IMR-90 (cell line): ENCODE data around the gene OR6N2. TPM values are rescaled to one million over a fixed set of nuclear protein-coding genes. Genes with fewer than 3 reads are reported as not detected.

Experiments used
- ATAC-seq: fragments of 200-7000 bp; cut with Tn5 transposase; 2 replicates; pipeline ENCODE4 v1.9.1; 2020; ENCODE audit warnings: low read depth, mild to moderate bottlenecking, moderate library complexity
- BruUV-seq: library from RNA; stranded (reverse); fragments of 400-500 nt; replicated peaks from 2 replicates; lab custom pipeline; 2021; lab: Mats Ljungman, UMichigan
- CTCF ChIA-PET: fragments of 300-600 bp; formaldehyde crosslinking; extraction: SDS; loops from one replicate; lab custom pipeline; 2021; ENCODE audit warnings: antibody characterized with exemption; lab: Yijun Ruan, JAX
- POLR2A ChIA-PET: fragments of 300-600 bp; sonication (Branson Sonifier 250); formaldehyde crosslinking; loops from one replicate; lab custom pipeline; 2022; ENCODE audit warnings: antibody characterized with exemption; ENCODE audit not compliant: unreplicated experiment; lab: Charles Lee
- DNase-seq: peaks from one replicate; pipeline ENCODE4 v3.0.0; 2013
- H2AFZ ChIP-seq: replicated peaks from 2 replicates; pipeline ENCODE3; 2013; ENCODE audit warnings: low read length, mild to moderate bottlenecking; ENCODE audit not compliant: poor library complexity
- H2AK5ac ChIP-seq: 2 replicates; pipeline ENCODE4 v1.6.1; 2013; ENCODE audit warnings: low read depth, low read length, inconsistent platforms
- H2AK9ac ChIP-seq: replicated peaks from 2 replicates; pipeline ENCODE3; 2013; ENCODE audit warnings: mild to moderate bottlenecking, low read depth, low read length, moderate library complexity; ENCODE audit not compliant: poor library complexity
- H2BK120ac ChIP-seq: 2 replicates; pipeline ENCODE4 v1.6.1; 2013; ENCODE audit warnings: low read depth, low read length, inconsistent platforms
- H2BK15ac ChIP-seq: 3 replicates; pipeline ENCODE4 v1.6.1; 2013; ENCODE audit warnings: low read depth, low read length, inconsistent platforms
- H2BK20ac ChIP-seq: 2 replicates; pipeline ENCODE4 v1.6.1; 2013; ENCODE audit warnings: low read depth, mild to moderate bottlenecking, inconsistent platforms, low read length, moderate library complexity
- H2BK5ac ChIP-seq: 2 replicates; pipeline ENCODE4 v1.6.1; 2013; ENCODE audit warnings: mild to moderate bottlenecking, low read depth, low read length, inconsistent platforms; ENCODE audit not compliant: poor library complexity, severe bottlenecking
- H3K14ac ChIP-seq: replicated peaks from 2 replicates; pipeline ENCODE4 v1.6.1; 2013; ENCODE audit warnings: low read depth, low read length, inconsistent platforms
- H3K18ac ChIP-seq: 2 replicates; pipeline ENCODE4 v1.6.1; 2013; ENCODE audit warnings: low read depth, low read length, control low read depth
- H3K23ac ChIP-seq: 2 replicates; pipeline ENCODE4 v1.6.1; 2013; ENCODE audit warnings: low read depth, low read length, inconsistent platforms
- H3K27ac ChIP-seq: 2 replicates; pipeline ENCODE4 v1.5.1; 2013; ENCODE audit warnings: mild to moderate bottlenecking, control low read depth, low read length; ENCODE audit not compliant: insufficient read depth
- H3K27me3 ChIP-seq: 2 replicates; pipeline ENCODE4 v1.6.1; 2013; ENCODE audit warnings: low read length; ENCODE audit not compliant: control insufficient read depth, insufficient read depth
- H3K36me3 ChIP-seq: 2 replicates; pipeline ENCODE4 v1.6.1; 2013; ENCODE audit warnings: low read length, mixed read lengths; ENCODE audit not compliant: control insufficient read depth, insufficient read depth
- H3K4ac ChIP-seq: 2 replicates; pipeline ENCODE4 v1.6.1; 2013; ENCODE audit warnings: low read depth, low read length, inconsistent platforms
- H3K4me1 ChIP-seq: 2 replicates; pipeline ENCODE4 v1.6.1; 2013; ENCODE audit warnings: low read length, mixed read lengths; ENCODE audit not compliant: control insufficient read depth, insufficient read depth
- H3K4me2 ChIP-seq: 2 replicates; pipeline ENCODE4 v1.6.1; 2013; ENCODE audit warnings: low read depth, mild to moderate bottlenecking, control low read depth, low read length, moderate library complexity
- H3K4me3 ChIP-seq: 2 replicates; pipeline ENCODE4 v1.5.1; 2013; ENCODE audit warnings: low read depth, mild to moderate bottlenecking, control low read depth, low read length, moderate library complexity; ENCODE audit not compliant: insufficient read depth
- H3K56ac ChIP-seq: 2 replicates; pipeline ENCODE4 v1.6.1; 2013; ENCODE audit warnings: low read length, inconsistent platforms; ENCODE audit not compliant: insufficient read depth; ENCODE audit errors: extremely low read depth
- H3K79me1 ChIP-seq, 2 experiments: 2 replicates each; pipeline ENCODE4 v1.6.1; 2013; ENCODE audit warnings: low read length in 2 of 2, inconsistent platforms in 1 of 2, low read depth in 1 of 2
- H3K9ac ChIP-seq: 2 replicates; pipeline ENCODE4 v1.6.1; 2013; ENCODE audit warnings: low read depth, low read length, control low read depth
- H3K9me1 ChIP-seq: 2 replicates; pipeline ENCODE4 v1.6.1; 2013; ENCODE audit warnings: low read length, inconsistent platforms; ENCODE audit not compliant: insufficient read depth
- H3K9me3 ChIP-seq: 2 replicates; pipeline ENCODE4 v1.6.1; 2013; ENCODE audit warnings: low read length; ENCODE audit not compliant: control insufficient read depth, insufficient read depth
- H4K20me1 ChIP-seq: 2 replicates; pipeline ENCODE4 v1.6.1; 2013; ENCODE audit warnings: low read length, inconsistent platforms; ENCODE audit not compliant: insufficient read depth
- H4K5ac ChIP-seq: 2 replicates; pipeline ENCODE4 v1.6.1; 2013; ENCODE audit warnings: mild to moderate bottlenecking, low read depth, low read length, control low read depth
- H4K8ac ChIP-seq, 2 experiments: 2 replicates each; pipeline ENCODE4 v1.6.1; 2013; ENCODE audit warnings: low read depth in 2 of 2, low read length in 2 of 2, control low read depth in 1 of 2, inconsistent platforms in 1 of 2
- H4K91ac ChIP-seq: 2 replicates; pipeline ENCODE4 v1.6.1; 2013; ENCODE audit warnings: low read depth, low read length, inconsistent platforms; ENCODE audit not compliant: insufficient read depth
- CEBPB ChIP-seq: IDR thresholded peaks from 2 replicates; pipeline ENCODE4 v1.6.1; 2012; ENCODE audit warnings: low read depth, low read length, improper control_type of control experiment
- CHD1 ChIP-seq: IDR thresholded peaks from 2 replicates; pipeline ENCODE4 v1.6.1; 2012; ENCODE audit warnings: low read depth, low read length, improper control_type of control experiment
- FOS ChIP-seq: fragments of 150-350 bp; IDR thresholded peaks from 2 replicates; pipeline ENCODE4 v1.6.1; 2016; ENCODE audit warnings: low read depth, low read length
- MAFK ChIP-seq: IDR thresholded peaks from 2 replicates; pipeline ENCODE4 v1.6.1; 2012; ENCODE audit warnings: low read depth, low read length, improper control_type of control experiment
- MAZ ChIP-seq: IDR thresholded peaks from 2 replicates; pipeline ENCODE4 v1.6.1; 2012; ENCODE audit warnings: low read depth, mild to moderate bottlenecking, low read length, improper control_type of control experiment, moderate library complexity, borderline replicate concordance
- MXI1 ChIP-seq: IDR thresholded peaks from 2 replicates; pipeline ENCODE4 v1.6.1; 2012; ENCODE audit warnings: low read depth, mild to moderate bottlenecking, low read length, moderate library complexity, borderline replicate concordance
- RAD21 ChIP-seq: IDR thresholded peaks from 2 replicates; pipeline ENCODE4 v1.6.1; 2012; ENCODE audit warnings: low read length, improper control_type of control experiment
- RCOR1 ChIP-seq: IDR thresholded peaks from 2 replicates; pipeline ENCODE4 v1.6.1; 2012; ENCODE audit warnings: mild to moderate bottlenecking, low read length, improper control_type of control experiment; ENCODE audit not compliant: insufficient replicate concordance
- SMC3 ChIP-seq: fragments of 150-350 bp; IDR thresholded peaks from 2 replicates; pipeline ENCODE4 v1.6.1; 2016; ENCODE audit warnings: low read depth, mild to moderate bottlenecking, antibody characterized with exemption, low read length, moderate library complexity
- WGBS, 2 experiments: methylation state at CpG; one replicate each; pipeline versions ENCODE4 v1.1.5 to v1.1.7; 2013; ENCODE audit warnings: missing lambda C conversion rate in 2 of 2; ENCODE audit not compliant: insufficient read length in 1 of 2; ENCODE audit errors: extremely low coverage in 2 of 2; 5-methylcytosine and 5-hydroxymethylcytosine counted together
- dilution Hi-C: fragments of 300-500 bp; cut with HindIII; formaldehyde crosslinking; loops from one replicate; pipeline ENCODE4 v1.14.3; 2018; ENCODE audit warnings: low sequenced_read_pairs; ENCODE audit not compliant: unreplicated experiment
- in situ Hi-C: fragments of 300-500 bp; cut with MboI; formaldehyde crosslinking; loops from 3 replicates; pipeline ENCODE4 v1.14.3; 2019; ENCODE audit warnings: low sequenced_read_pairs, inconsistent platforms, mixed read lengths
- intact Hi-C: fragments of 100-400 bp; cut with micrococcal nuclease; formaldehyde crosslinking; loops from 2 replicates; pipeline ENCODE4 v1.10.0; 2022
- polyA plus RNA-seq, 3 experiments: library from polyadenylated mRNA; depleted of rRNA; stranded (reverse); fragments of >200 nt; gene quantifications; 2 replicates each; pipeline ENCODE4 v1.2.3, GENCODE V29; 2012; ENCODE audit warnings: low replicate concordance in 1 of 3
- total RNA-seq: library from RNA; depleted of rRNA; stranded (reverse); fragments of >200 nt; gene quantifications from 2 replicates; pipeline ENCODE4 v1.2.3, GENCODE V29; 2012
- TF ChIP-seq, protein P1 (sequence below): fragments of 150-350 bp; IDR thresholded peaks from 2 replicates; pipeline ENCODE4 v1.6.1; 2017; ENCODE audit warnings: mild to moderate bottlenecking, antibody characterized with exemption, low read length, low read depth

The OR6N2 gene
- total and polyA plus RNA-seq, 2 of the 4 experiments (the other 2 are of a cell fraction), result not detected

DNA sequence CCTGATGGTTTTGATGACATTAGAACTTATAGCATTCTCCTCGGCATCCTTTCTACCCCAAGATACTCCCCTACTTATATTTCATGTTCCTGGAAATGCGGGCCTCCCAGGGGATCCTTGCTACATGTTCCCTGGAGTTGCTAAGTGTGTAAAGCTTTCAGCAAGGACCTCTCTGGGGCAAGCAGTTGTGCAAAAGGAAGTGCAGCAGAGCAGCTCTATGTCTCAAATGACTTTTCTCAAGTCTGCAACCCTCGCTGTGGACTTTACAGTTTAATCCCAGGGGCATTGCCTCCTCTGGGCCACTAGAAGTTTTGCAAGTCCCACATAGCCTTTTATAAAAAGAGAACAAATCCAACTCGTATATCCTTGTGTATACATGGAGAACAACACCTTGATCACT, 29.3 kb upstream of the OR6N2 start:
- CTCF ChIA-PET, result no interaction called here
- H3K18ac ChIP-seq, result no peak overlapping the region
- no peaks in the 10 kb centered on the region; the same call in 1 of the 2 replicates for H3K9me3 ChIP-seq
- H2AFZ ChIP-seq, result no peak overlapping the region
- no peak overlapping the region for H3K4me2 ChIP-seq
- H3K9me1 ChIP-seq, result no peaks in the 10 kb centered on the region; the same call in 1 of the 2 replicates
- no peak overlapping the region for H4K8ac ChIP-seq
- no peak overlapping the region for H2AK5ac ChIP-seq
- H4K20me1 ChIP-seq, result no peaks in the 10 kb centered on the region
- no peak overlapping the region for H4K91ac ChIP-seq
- H3K4me1 ChIP-seq, result no peaks in the 10 kb centered on the region
- H2AK9ac ChIP-seq, result no peak overlapping the region
- POLR2A ChIA-PET, result no interaction called here
- no peak overlapping the region for H3K23ac ChIP-seq
- no peak overlapping the region for H2BK20ac ChIP-seq
- intact Hi-C loops, result no loop called here
- H2BK5ac ChIP-seq, result no peak overlapping the region
- H3K36me3 ChIP-seq, result no peaks in the 10 kb centered on the region
- H3K79me1 ChIP-seq, result no peaks in the 10 kb centered on the region
- BruUV-seq, result no TSS peak
- dilution Hi-C loops, result no loop called here
- ATAC-seq (no peak), DNase-seq (no peak)
- no peak overlapping the region for H2BK120ac ChIP-seq
- in situ Hi-C loops, result no loop called here
- no peaks in the 10 kb centered on the region for H3K27me3 ChIP-seq
- H3K14ac ChIP-seq, result no peak overlapping the region
- no peak overlapping the region for H3K27ac ChIP-seq
- H3K4me3 ChIP-seq, result no peak overlapping the region
- TF ChIP-seq, protein P1, sequence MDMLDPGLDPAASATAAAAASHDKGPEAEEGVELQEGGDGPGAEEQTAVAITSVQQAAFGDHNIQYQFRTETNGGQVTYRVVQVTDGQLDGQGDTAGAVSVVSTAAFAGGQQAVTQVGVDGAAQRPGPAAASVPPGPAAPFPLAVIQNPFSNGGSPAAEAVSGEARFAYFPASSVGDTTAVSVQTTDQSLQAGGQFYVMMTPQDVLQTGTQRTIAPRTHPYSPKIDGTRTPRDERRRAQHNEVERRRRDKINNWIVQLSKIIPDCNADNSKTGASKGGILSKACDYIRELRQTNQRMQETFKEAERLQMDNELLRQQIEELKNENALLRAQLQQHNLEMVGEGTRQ, result no peak
- TF ChIP-seq MAFK, result no peak
- TF ChIP-seq CEBPB, result no peak
- no peak for TF ChIP-seq MAZ
- no peak for TF ChIP-seq FOS
- no peak for TF ChIP-seq SMC3
- no peak for TF ChIP-seq MXI1
- TF ChIP-seq RAD21, result no peak
- no peak for TF ChIP-seq CHD1
- TF ChIP-seq RCOR1, result no peak
- no peak overlapping the region for H2BK15ac ChIP-seq
- H3K4ac ChIP-seq, result no peak overlapping the region
- no CpG with 5 or more reads among the region's 4 CpGs for WGBS, 2 experiments
- H4K5ac ChIP-seq, result no peak overlapping the region
- no peak overlapping the region for H3K9ac ChIP-seq
- no peak overlapping the region for H3K56ac ChIP-seq
